OCI-LY7 (cell line): Measurements from ENCODE around the gene CELF1.
"Not testable (repeated sequence)": the region's sequence is repeated elsewhere in the genome, so short reads cannot be mapped to it uniquely, and the experiment has no call there.

Experiments used
- CTCF ChIP-seq: fragments of 200-600 bp; sonication (generic); conservative IDR thresholded peaks from 2 replicates; pipeline ENCODE4 v1.5.1; 2014; ENCODE audit warnings: mild to moderate bottlenecking, antibody characterized with exemption, low read length, moderate library complexity, mixed read lengths
- EZH2phosphoT487 ChIP-seq: fragments of 200-600 bp; sonication (generic); IDR thresholded peaks from 2 replicates; pipeline ENCODE4 v1.6.1; 2018; ENCODE audit warnings: low read depth, borderline replicate concordance, mild to moderate bottlenecking, mixed run types, antibody characterized with exemption, low read length, moderate library complexity, mixed read lengths

- TF ChIP-seq CTCF, EZH2phosphoT487: not testable (repeated sequence)
Measured at GRCh38 chr11:47526032-47526431, 26.9 kb downstream of the CELF1 start.
